ENCODE measurements around the gene MYH10.

Gene MYH10

GRCh38 chr17:8444494-8444893 is 186.0 kb downstream of the MYH10 start:
- no peak for DNase-seq (ENCODE audit: low spot score)

- no peak for DNase-seq (ENCODE audit: low spot score)
These were observed 186.8 kb downstream of the MYH10 start for GRCh38 chr17:8443756-8444155.

GRCh38 chr17:8442310-8442709 is 188.2 kb downstream of the MYH10 start:
- DNase-seq (ENCODE audit: low spot score), result no peak

GRCh38 chr17:8441690-8442089 is 188.8 kb downstream of the MYH10 start:
- no peak for DNase-seq (ENCODE audit: low spot score)

- no peak for DNase-seq (ENCODE audit: low spot score)
These were observed 190.8 kb downstream of the MYH10 start for GRCh38 chr17:8439681-8440080.

- DNase-seq (ENCODE audit: low spot score), result no peak
These were observed 192.1 kb downstream of the MYH10 start for GRCh38 chr17:8438441-8438840.

GRCh38 chr17:8436844-8437171 is 193.7 kb downstream of the MYH10 start:
- DNase-seq (ENCODE audit: low spot score), result no peak

GRCh38 chr17:8436169-8436843 is 194.2 kb downstream of the MYH10 start:
- DNase-seq (ENCODE audit: low spot score), result peak; percentile 55

- DNase-seq (ENCODE audit: low spot score), result peak; percentile 95
These were observed 195.0 kb downstream of the MYH10 start, which contains the start of gene NDEL1 for GRCh38 chr17:8435245-8436168. NDEL1 (plus strand) TSS chr17:8435884; CDS start chr17:8444272, 8,388 bp downstream.

- no peak for DNase-seq (ENCODE audit: low spot score)
These were observed 199.6 kb downstream of the MYH10 start for GRCh38 chr17:8430966-8431365.

- no peak for DNase-seq (ENCODE audit: low spot score)
These were observed 203.7 kb downstream of the MYH10 start for GRCh38 chr17:8426802-8427201.

- DNase-seq (ENCODE audit: low spot score), result no peak
These were observed 204.3 kb downstream of the MYH10 start for GRCh38 chr17:8426094-8426720.

Measured in SW480 (cell line).